IMR-90 (cell line): ENCODE measurements around the gene DPF3. TPM values are rescaled to one million over a fixed set of nuclear protein-coding genes. Genes with fewer than 3 reads are reported as not detected.

Experiments used
- ATAC-seq: fragments of 200-7000 bp; cut with Tn5 transposase; 2 replicates; pipeline ENCODE4 v1.9.1; 2020; ENCODE audit warnings: low read depth, mild to moderate bottlenecking, moderate library complexity
- BruUV-seq: library from RNA; stranded (reverse); fragments of 400-500 nt; replicated peaks from 2 replicates; lab custom pipeline; 2021; lab: Mats Ljungman, UMichigan
- CTCF ChIA-PET: fragments of 300-600 bp; formaldehyde crosslinking; extraction: SDS; loops from one replicate; lab custom pipeline; 2021; ENCODE audit warnings: antibody characterized with exemption; lab: Yijun Ruan, JAX
- POLR2A ChIA-PET: fragments of 300-600 bp; sonication (Branson Sonifier 250); formaldehyde crosslinking; loops from one replicate; lab custom pipeline; 2022; ENCODE audit warnings: antibody characterized with exemption; ENCODE audit not compliant: unreplicated experiment; lab: Charles Lee
- DNase-seq: peaks from one replicate; pipeline ENCODE4 v3.0.0; 2013
- H2AFZ ChIP-seq: replicated peaks from 2 replicates; pipeline ENCODE3; 2013; ENCODE audit warnings: low read length, mild to moderate bottlenecking; ENCODE audit not compliant: poor library complexity
- H2AK5ac ChIP-seq: 2 replicates; pipeline ENCODE4 v1.6.1; 2013; ENCODE audit warnings: low read depth, low read length, inconsistent platforms
- H2AK9ac ChIP-seq: replicated peaks from 2 replicates; pipeline ENCODE3; 2013; ENCODE audit warnings: mild to moderate bottlenecking, low read depth, low read length, moderate library complexity; ENCODE audit not compliant: poor library complexity
- H2BK120ac ChIP-seq: 2 replicates; pipeline ENCODE4 v1.6.1; 2013; ENCODE audit warnings: low read depth, low read length, inconsistent platforms
- H2BK15ac ChIP-seq: 3 replicates; pipeline ENCODE4 v1.6.1; 2013; ENCODE audit warnings: low read depth, low read length, inconsistent platforms
- H2BK20ac ChIP-seq: 2 replicates; pipeline ENCODE4 v1.6.1; 2013; ENCODE audit warnings: low read depth, mild to moderate bottlenecking, inconsistent platforms, low read length, moderate library complexity
- H2BK5ac ChIP-seq: 2 replicates; pipeline ENCODE4 v1.6.1; 2013; ENCODE audit warnings: mild to moderate bottlenecking, low read depth, low read length, inconsistent platforms; ENCODE audit not compliant: poor library complexity, severe bottlenecking
- H3K14ac ChIP-seq: replicated peaks from 2 replicates; pipeline ENCODE4 v1.6.1; 2013; ENCODE audit warnings: low read depth, low read length, inconsistent platforms
- H3K18ac ChIP-seq: 2 replicates; pipeline ENCODE4 v1.6.1; 2013; ENCODE audit warnings: low read depth, low read length, control low read depth
- H3K23ac ChIP-seq: 2 replicates; pipeline ENCODE4 v1.6.1; 2013; ENCODE audit warnings: low read depth, low read length, inconsistent platforms
- H3K27ac ChIP-seq: 2 replicates; pipeline ENCODE4 v1.5.1; 2013; ENCODE audit warnings: mild to moderate bottlenecking, control low read depth, low read length; ENCODE audit not compliant: insufficient read depth
- H3K27me3 ChIP-seq: 2 replicates; pipeline ENCODE4 v1.6.1; 2013; ENCODE audit warnings: low read length; ENCODE audit not compliant: control insufficient read depth, insufficient read depth
- H3K36me3 ChIP-seq: 2 replicates; pipeline ENCODE4 v1.6.1; 2013; ENCODE audit warnings: low read length, mixed read lengths; ENCODE audit not compliant: control insufficient read depth, insufficient read depth
- H3K4ac ChIP-seq: 2 replicates; pipeline ENCODE4 v1.6.1; 2013; ENCODE audit warnings: low read depth, low read length, inconsistent platforms
- H3K4me1 ChIP-seq: 2 replicates; pipeline ENCODE4 v1.6.1; 2013; ENCODE audit warnings: low read length, mixed read lengths; ENCODE audit not compliant: control insufficient read depth, insufficient read depth
- H3K4me2 ChIP-seq: 2 replicates; pipeline ENCODE4 v1.6.1; 2013; ENCODE audit warnings: low read depth, mild to moderate bottlenecking, control low read depth, low read length, moderate library complexity
- H3K4me3 ChIP-seq: 2 replicates; pipeline ENCODE4 v1.5.1; 2013; ENCODE audit warnings: low read depth, mild to moderate bottlenecking, control low read depth, low read length, moderate library complexity; ENCODE audit not compliant: insufficient read depth
- H3K56ac ChIP-seq: 2 replicates; pipeline ENCODE4 v1.6.1; 2013; ENCODE audit warnings: low read length, inconsistent platforms; ENCODE audit not compliant: insufficient read depth; ENCODE audit errors: extremely low read depth
- H3K79me1 ChIP-seq, 2 experiments: 2 replicates each; pipeline ENCODE4 v1.6.1; 2013; ENCODE audit warnings: low read length in 2 of 2, inconsistent platforms in 1 of 2, low read depth in 1 of 2
- H3K9ac ChIP-seq: 2 replicates; pipeline ENCODE4 v1.6.1; 2013; ENCODE audit warnings: low read depth, low read length, control low read depth
- H3K9me1 ChIP-seq: 2 replicates; pipeline ENCODE4 v1.6.1; 2013; ENCODE audit warnings: low read length, inconsistent platforms; ENCODE audit not compliant: insufficient read depth
- H3K9me3 ChIP-seq: 2 replicates; pipeline ENCODE4 v1.6.1; 2013; ENCODE audit warnings: low read length; ENCODE audit not compliant: control insufficient read depth, insufficient read depth
- H4K20me1 ChIP-seq: 2 replicates; pipeline ENCODE4 v1.6.1; 2013; ENCODE audit warnings: low read length, inconsistent platforms; ENCODE audit not compliant: insufficient read depth
- H4K5ac ChIP-seq: 2 replicates; pipeline ENCODE4 v1.6.1; 2013; ENCODE audit warnings: mild to moderate bottlenecking, low read depth, low read length, control low read depth
- H4K8ac ChIP-seq, 2 experiments: 2 replicates each; pipeline ENCODE4 v1.6.1; 2013; ENCODE audit warnings: low read depth in 2 of 2, low read length in 2 of 2, control low read depth in 1 of 2, inconsistent platforms in 1 of 2
- H4K91ac ChIP-seq: 2 replicates; pipeline ENCODE4 v1.6.1; 2013; ENCODE audit warnings: low read depth, low read length, inconsistent platforms; ENCODE audit not compliant: insufficient read depth
- BHLHE40 ChIP-seq: fragments of 150-350 bp; IDR thresholded peaks from 2 replicates; pipeline ENCODE4 v1.6.1; 2016; ENCODE audit warnings: mild to moderate bottlenecking, low read depth, low read length
- CEBPB ChIP-seq: IDR thresholded peaks from 2 replicates; pipeline ENCODE4 v1.6.1; 2012; ENCODE audit warnings: low read depth, low read length, improper control_type of control experiment
- CHD1 ChIP-seq: IDR thresholded peaks from 2 replicates; pipeline ENCODE4 v1.6.1; 2012; ENCODE audit warnings: low read depth, low read length, improper control_type of control experiment
- FOS ChIP-seq: fragments of 150-350 bp; IDR thresholded peaks from 2 replicates; pipeline ENCODE4 v1.6.1; 2016; ENCODE audit warnings: low read depth, low read length
- MAFK ChIP-seq: IDR thresholded peaks from 2 replicates; pipeline ENCODE4 v1.6.1; 2012; ENCODE audit warnings: low read depth, low read length, improper control_type of control experiment
- MAZ ChIP-seq: IDR thresholded peaks from 2 replicates; pipeline ENCODE4 v1.6.1; 2012; ENCODE audit warnings: low read depth, mild to moderate bottlenecking, low read length, improper control_type of control experiment, moderate library complexity, borderline replicate concordance
- MXI1 ChIP-seq: IDR thresholded peaks from 2 replicates; pipeline ENCODE4 v1.6.1; 2012; ENCODE audit warnings: low read depth, mild to moderate bottlenecking, low read length, moderate library complexity, borderline replicate concordance
- NFE2L2 ChIP-seq: fragments of 150-350 bp; IDR thresholded peaks from 2 replicates; pipeline ENCODE4 v1.6.1; 2016; ENCODE audit warnings: low read depth, mild to moderate bottlenecking, low read length
- POLR2A ChIP-seq: IDR thresholded peaks from 2 replicates; pipeline ENCODE4 v1.6.1; 2012; ENCODE audit warnings: mild to moderate bottlenecking, low read depth, low read length
- RAD21 ChIP-seq: IDR thresholded peaks from 2 replicates; pipeline ENCODE4 v1.6.1; 2012; ENCODE audit warnings: low read length, improper control_type of control experiment
- RCOR1 ChIP-seq: IDR thresholded peaks from 2 replicates; pipeline ENCODE4 v1.6.1; 2012; ENCODE audit warnings: mild to moderate bottlenecking, low read length, improper control_type of control experiment; ENCODE audit not compliant: insufficient replicate concordance
- RFX5 ChIP-seq: IDR thresholded peaks from 2 replicates; pipeline ENCODE4 v1.8.0; 2012; ENCODE audit warnings: low read depth, mild to moderate bottlenecking, low read length, moderate library complexity
- SMC3 ChIP-seq: fragments of 150-350 bp; IDR thresholded peaks from 2 replicates; pipeline ENCODE4 v1.6.1; 2016; ENCODE audit warnings: low read depth, mild to moderate bottlenecking, antibody characterized with exemption, low read length, moderate library complexity
- WGBS, 2 experiments: methylation state at CpG; one replicate each; pipeline versions ENCODE4 v1.1.5 to v1.1.7; 2013; ENCODE audit warnings: missing lambda C conversion rate in 2 of 2; ENCODE audit not compliant: insufficient read length in 1 of 2; ENCODE audit errors: extremely low coverage in 2 of 2; 5-methylcytosine and 5-hydroxymethylcytosine counted together
- dilution Hi-C: fragments of 300-500 bp; cut with HindIII; formaldehyde crosslinking; loops from one replicate; pipeline ENCODE4 v1.14.3; 2018; ENCODE audit warnings: low sequenced_read_pairs; ENCODE audit not compliant: unreplicated experiment
- in situ Hi-C: fragments of 300-500 bp; cut with MboI; formaldehyde crosslinking; loops from 3 replicates; pipeline ENCODE4 v1.14.3; 2019; ENCODE audit warnings: low sequenced_read_pairs, inconsistent platforms, mixed read lengths
- intact Hi-C: fragments of 100-400 bp; cut with micrococcal nuclease; formaldehyde crosslinking; loops from 2 replicates; pipeline ENCODE4 v1.10.0; 2022
- polyA plus RNA-seq, 3 experiments: library from polyadenylated mRNA; depleted of rRNA; stranded (reverse); fragments of >200 nt; gene quantifications; 2 replicates each; pipeline ENCODE4 v1.2.3, GENCODE V29; 2012; ENCODE audit warnings: low replicate concordance in 1 of 3
- total RNA-seq: library from RNA; depleted of rRNA; stranded (reverse); fragments of >200 nt; gene quantifications from 2 replicates; pipeline ENCODE4 v1.2.3, GENCODE V29; 2012
- TF ChIP-seq, protein P1 (sequence below): fragments of 150-350 bp; IDR thresholded peaks from 2 replicates; pipeline ENCODE4 v1.6.1; 2016; ENCODE audit warnings: low read depth, mild to moderate bottlenecking, low read length, moderate library complexity, borderline replicate concordance
- TF ChIP-seq, protein P2 (sequence below): fragments of 150-350 bp; IDR thresholded peaks from 2 replicates; pipeline ENCODE4 v1.6.1; 2017; ENCODE audit warnings: mild to moderate bottlenecking, antibody characterized with exemption, low read length, low read depth
- TF ChIP-seq, protein P3 (sequence below): conservative IDR thresholded peaks from 2 replicates; pipeline ENCODE4 v1.5.1; 2012; ENCODE audit warnings: mild to moderate bottlenecking, low read depth, low read length, improper control_type of control experiment

Gene DPF3
- total and polyA plus RNA-seq, 2 of the 4 experiments (the other 2 are of a cell fraction): 30.5 to 32.8 TPM

DNA sequence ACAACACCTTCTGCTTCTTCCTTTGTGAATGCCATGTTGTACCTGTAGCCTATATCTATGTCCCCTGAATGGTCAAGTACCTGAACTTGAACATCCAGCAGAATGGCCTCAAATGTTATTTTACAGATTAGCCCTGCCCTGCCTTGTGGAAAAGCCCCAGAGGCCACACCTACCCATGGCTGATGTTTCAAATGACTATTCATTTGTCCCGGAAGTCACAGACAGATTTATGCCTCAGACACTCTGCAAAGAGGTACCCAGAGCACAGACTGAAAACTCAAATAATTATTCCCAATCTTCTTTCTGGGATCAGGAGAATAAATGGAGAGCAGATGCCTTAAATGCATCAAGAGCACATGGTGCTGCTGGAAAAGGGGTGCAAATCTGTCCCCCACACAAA is 13.0 kb upstream of the DPF3 start:
- H3K4me2 ChIP-seq: no peak overlapping the region; the same call in 1 of the 2 replicates
- H3K36me3 ChIP-seq: no peaks in the 10 kb centered on the region
- peak overlapping the region; percentile 86 for H4K91ac ChIP-seq
- no peak overlapping the region for H3K4me3 ChIP-seq
- H3K4ac ChIP-seq: peak overlapping the region; percentile 66
- peak overlapping the region; percentile 67 to 76; a peak in 3 of 4 replicates for H4K8ac ChIP-seq
- H3K79me1 ChIP-seq: no peaks in the 10 kb centered on the region
- peaks cover 11% of the 10 kb centered on the region; the same call in 1 of the 2 replicates for H3K9me1 ChIP-seq
- peak overlapping the region; percentile 52; the same call in 1 of the 2 replicates for H4K5ac ChIP-seq
- CTCF ChIA-PET: interaction anchor here (3.7 kb wide), 1 partner anchor 391 kb away, joined by 60 read pairs; no protein-coding TSS in a partner anchor
- no peak overlapping the region for H3K27ac ChIP-seq
- no peaks in the 10 kb centered on the region for H3K9me3 ChIP-seq
- peak overlapping the region; percentile 49 for H2BK5ac ChIP-seq
- H2AFZ ChIP-seq: peak overlapping the region; percentile 0
- BruUV-seq: no TSS peak
- H2AK9ac ChIP-seq: peak overlapping the region; percentile 86
- in situ Hi-C loops: loop anchor here (5.0 kb wide), 1 partner anchor 390 kb away; no protein-coding TSS in a partner anchor
- H3K18ac ChIP-seq: peak overlapping the region; percentile 38; the same call in 1 of the 2 replicates
- no peak for DNase-seq
- H3K56ac ChIP-seq: peak overlapping the region; percentile 43; the same call in 1 of the 2 replicates
- no peaks in the 10 kb centered on the region for H3K27me3 ChIP-seq
- H4K20me1 ChIP-seq: no peaks in the 10 kb centered on the region
- H2BK20ac ChIP-seq: peak overlapping the region; percentile 88
- peak overlapping the region; percentile 51 for H3K23ac ChIP-seq
- H3K9ac ChIP-seq: no peak overlapping the region
- no peak for ATAC-seq
- no CpG with 5 or more reads among the region's 1 CpG for WGBS, 2 experiments
- peaks cover 18% of the 10 kb centered on the region for H3K4me1 ChIP-seq
- TF ChIP-seq CEBPB (no peak), MXI1 (no peak), RFX5 (no peak), MAZ (no peak), RCOR1 (no peak), RAD21 (no peak), SMC3 (no peak), MAFK (no peak), BHLHE40 (no peak), POLR2A (no peak), NFE2L2 (no peak), CHD1 (no peak), FOS (no peak)
- TF ChIP-seq, protein P1, sequence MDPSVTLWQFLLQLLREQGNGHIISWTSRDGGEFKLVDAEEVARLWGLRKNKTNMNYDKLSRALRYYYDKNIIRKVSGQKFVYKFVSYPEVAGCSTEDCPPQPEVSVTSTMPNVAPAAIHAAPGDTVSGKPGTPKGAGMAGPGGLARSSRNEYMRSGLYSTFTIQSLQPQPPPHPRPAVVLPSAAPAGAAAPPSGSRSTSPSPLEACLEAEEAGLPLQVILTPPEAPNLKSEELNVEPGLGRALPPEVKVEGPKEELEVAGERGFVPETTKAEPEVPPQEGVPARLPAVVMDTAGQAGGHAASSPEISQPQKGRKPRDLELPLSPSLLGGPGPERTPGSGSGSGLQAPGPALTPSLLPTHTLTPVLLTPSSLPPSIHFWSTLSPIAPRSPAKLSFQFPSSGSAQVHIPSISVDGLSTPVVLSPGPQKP: no peak
- TF ChIP-seq, protein P2, sequence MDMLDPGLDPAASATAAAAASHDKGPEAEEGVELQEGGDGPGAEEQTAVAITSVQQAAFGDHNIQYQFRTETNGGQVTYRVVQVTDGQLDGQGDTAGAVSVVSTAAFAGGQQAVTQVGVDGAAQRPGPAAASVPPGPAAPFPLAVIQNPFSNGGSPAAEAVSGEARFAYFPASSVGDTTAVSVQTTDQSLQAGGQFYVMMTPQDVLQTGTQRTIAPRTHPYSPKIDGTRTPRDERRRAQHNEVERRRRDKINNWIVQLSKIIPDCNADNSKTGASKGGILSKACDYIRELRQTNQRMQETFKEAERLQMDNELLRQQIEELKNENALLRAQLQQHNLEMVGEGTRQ: no peak
- TF ChIP-seq, protein P3, sequence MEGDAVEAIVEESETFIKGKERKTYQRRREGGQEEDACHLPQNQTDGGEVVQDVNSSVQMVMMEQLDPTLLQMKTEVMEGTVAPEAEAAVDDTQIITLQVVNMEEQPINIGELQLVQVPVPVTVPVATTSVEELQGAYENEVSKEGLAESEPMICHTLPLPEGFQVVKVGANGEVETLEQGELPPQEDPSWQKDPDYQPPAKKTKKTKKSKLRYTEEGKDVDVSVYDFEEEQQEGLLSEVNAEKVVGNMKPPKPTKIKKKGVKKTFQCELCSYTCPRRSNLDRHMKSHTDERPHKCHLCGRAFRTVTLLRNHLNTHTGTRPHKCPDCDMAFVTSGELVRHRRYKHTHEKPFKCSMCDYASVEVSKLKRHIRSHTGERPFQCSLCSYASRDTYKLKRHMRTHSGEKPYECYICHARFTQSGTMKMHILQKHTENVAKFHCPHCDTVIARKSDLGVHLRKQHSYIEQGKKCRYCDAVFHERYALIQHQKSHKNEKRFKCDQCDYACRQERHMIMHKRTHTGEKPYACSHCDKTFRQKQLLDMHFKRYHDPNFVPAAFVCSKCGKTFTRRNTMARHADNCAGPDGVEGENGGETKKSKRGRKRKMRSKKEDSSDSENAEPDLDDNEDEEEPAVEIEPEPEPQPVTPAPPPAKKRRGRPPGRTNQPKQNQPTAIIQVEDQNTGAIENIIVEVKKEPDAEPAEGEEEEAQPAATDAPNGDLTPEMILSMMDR: no peak
- H2BK120ac ChIP-seq: peak overlapping the region; percentile 91
- peak overlapping the region; percentile 74; the same call in 1 of the 2 replicates for H2AK5ac ChIP-seq
- POLR2A ChIA-PET: no interaction called here
- intact Hi-C loops: loop anchor here (5.0 kb wide), 1 partner anchor 240 kb away; no protein-coding TSS in a partner anchor
- dilution Hi-C loops: no loop called here
- peak overlapping the region; percentile 10 for H3K14ac ChIP-seq
- H2BK15ac ChIP-seq: peak overlapping the region; percentile 59; the same call in 1 of the 3 replicates
